Panc1 (cell line): ENCODE data around the gene PDE6B. TPM values are rescaled to one million over a fixed set of nuclear protein-coding genes. Genes with fewer than 3 reads are reported as not detected.

ENCODE experiments used
- ATAC-seq: fragments of 200-7000 bp; cut with Tn5 transposase; 2 replicates; pipeline ENCODE4 v1.9.1; 2020; ENCODE audit warnings: mild to moderate bottlenecking, moderate library complexity
- BruUV-seq: library from RNA; stranded (reverse); fragments of 400-500 nt; replicated peaks from 2 replicates; lab custom pipeline; 2021; lab: Mats Ljungman, UMichigan
- CTCF ChIA-PET: fragments of 300-600 bp; sonication (Branson Sonifier 250); formaldehyde crosslinking; loops from one replicate; lab custom pipeline; 2022; ENCODE audit warnings: antibody characterized with exemption; lab: Charles Lee
- POLR2A ChIA-PET: fragments of 300-600 bp; sonication (Branson Sonifier 250); formaldehyde crosslinking; loops from one replicate; lab custom pipeline; 2022; ENCODE audit warnings: antibody characterized with exemption; lab: Charles Lee
- DNase-seq: peaks from one replicate; pipeline ENCODE4 v3.0.0-alpha.2; 2010; ENCODE audit warnings: low read depth, low spot score
- H3K27ac ChIP-seq: 2 replicates; pipeline ENCODE4 v1.5.1; 2011; ENCODE audit warnings: mild to moderate bottlenecking, low read length, inconsistent platforms
- H3K27me3 ChIP-seq: fragments of 200-500 bp; sonication (Bioruptor generic); 2 replicates; pipeline ENCODE4 v1.6.0; 2014; ENCODE audit warnings: low read length, inconsistent platforms; ENCODE audit not compliant: control insufficient read depth, insufficient read depth
- H3K36me3 ChIP-seq: fragments of 200-500 bp; sonication (Bioruptor generic); 2 replicates; pipeline ENCODE4 v1.5.1; 2014; ENCODE audit warnings: inconsistent platforms, mild to moderate bottlenecking, low read length, moderate library complexity; ENCODE audit not compliant: control insufficient read depth, insufficient read depth
- H3K4me1 ChIP-seq: 2 replicates; pipeline ENCODE4 v1.5.1; 2011; ENCODE audit warnings: inconsistent platforms, mild to moderate bottlenecking, low read length, moderate library complexity; ENCODE audit not compliant: control insufficient read depth, insufficient read depth
- H3K4me3 ChIP-seq, 2 experiments: 2 replicates each; pipeline ENCODE4 v1.5.1; 2011 to 2012; ENCODE audit warnings: low read depth in 2 of 2, low read length in 2 of 2, mild to moderate bottlenecking in 2 of 2, inconsistent platforms in 1 of 2, moderate library complexity in 1 of 2
- H3K9me3 ChIP-seq: fragments of 200-500 bp; sonication (Bioruptor generic); 2 replicates; pipeline ENCODE4 v1.5.1; 2014; ENCODE audit warnings: low read depth, mild to moderate bottlenecking, inconsistent platforms, low read length, moderate library complexity; ENCODE audit not compliant: control insufficient read depth, insufficient read depth
- POLR2AphosphoS5 ChIP-seq: IDR thresholded peaks from 2 replicates; pipeline ENCODE4 v1.6.1; 2012; ENCODE audit warnings: mild to moderate bottlenecking, low read depth, low read length, moderate library complexity
- SIN3A ChIP-seq: IDR thresholded peaks from 2 replicates; pipeline ENCODE4 v1.6.1; 2012; ENCODE audit warnings: low read depth, mild to moderate bottlenecking, low read length, moderate library complexity, borderline replicate concordance; ENCODE audit not compliant: insufficient read depth
- TCF7L2 ChIP-seq: IDR thresholded peaks from 2 replicates; pipeline ENCODE4 v1.6.1; 2011; ENCODE audit warnings: mild to moderate bottlenecking, low read depth, low read length, inconsistent platforms
- in situ Hi-C: cut with HindIII; loops from 2 replicates; pipeline ENCODE4 v1.10.0; 2016; ENCODE audit warnings: low sequenced_read_pairs, low pct_unique_long_range_greater_than_20kb
- intact Hi-C: fragments of 100-400 bp; cut with micrococcal nuclease; formaldehyde crosslinking; loops from one replicate; pipeline ENCODE4 v1.10.0; 2022; ENCODE audit not compliant: unreplicated experiment
- total RNA-seq: library from RNA; stranded (reverse); gene quantifications from one replicate; pipeline ENCODE4 v1.2.1, GENCODE V29; 2021; ENCODE audit not compliant: unreplicated experiment
- TF ChIP-seq, protein P1 (sequence below): fragments of 450-650 bp; IDR thresholded peaks from 2 replicates; pipeline ENCODE4 v1.5.1; 2017; ENCODE audit warnings: mild to moderate bottlenecking
- TF ChIP-seq, protein P2 (sequence below), 2 experiments: IDR thresholded peaks; 2 replicates each; pipeline ENCODE4 v1.6.1; 2011 to 2012; ENCODE audit warnings: low read depth in 2 of 2, control low read depth in 1 of 2, low read length in 1 of 2, mild to moderate bottlenecking in 1 of 2, moderate library complexity in 1 of 2; ENCODE audit not compliant: insufficient read depth in 1 of 2

PDE6B gene
- total RNA-seq, 1 experiment from 2014 or later = 6.5 TPM

DNA sequence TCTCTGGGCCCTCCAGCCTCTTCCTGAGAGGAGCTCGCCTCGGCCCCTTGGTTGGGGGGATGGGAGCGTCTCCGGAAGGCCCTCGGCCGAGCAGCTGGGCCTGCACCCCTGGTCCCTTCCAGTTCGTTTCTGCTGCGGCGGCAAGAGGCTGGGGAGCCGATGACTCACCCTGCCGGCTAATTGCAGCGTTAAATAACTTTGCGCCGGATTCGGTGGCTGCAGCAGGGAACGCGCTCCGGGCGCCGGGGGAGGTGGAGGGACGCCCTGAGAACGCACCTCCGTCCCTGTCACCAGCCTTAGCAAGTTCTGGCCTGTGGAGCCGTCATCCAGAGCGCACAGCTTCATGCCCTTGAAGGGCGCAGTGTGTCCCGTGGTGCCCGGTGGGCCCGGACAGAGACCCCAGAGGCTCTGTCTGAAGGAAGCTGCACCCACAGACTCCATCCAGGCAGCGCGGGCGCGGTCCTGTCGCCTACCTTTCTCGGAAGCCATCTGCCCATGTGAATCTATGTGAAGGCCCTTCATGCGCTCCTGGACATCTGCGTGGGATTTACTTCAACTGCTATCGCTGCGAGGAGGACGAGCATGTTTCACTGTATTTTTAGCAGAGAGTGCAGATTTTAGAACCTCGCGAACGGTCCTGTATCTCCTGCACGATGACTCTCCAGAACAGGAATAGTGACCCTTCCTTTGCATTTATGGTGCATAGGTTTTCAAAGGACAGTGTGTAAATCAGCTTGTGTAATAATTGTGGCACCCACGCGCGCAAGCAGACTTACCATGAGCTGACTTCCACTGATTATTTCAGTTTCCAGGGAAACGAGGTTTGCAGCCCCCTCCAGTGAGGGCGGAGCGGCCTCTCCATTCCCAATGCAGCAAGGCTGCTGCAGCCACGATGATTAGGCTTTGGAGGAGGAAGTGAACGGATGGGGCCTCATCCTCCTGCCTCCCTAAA lies 47.6 kb upstream of the PDE6B start:
- no TSS peak for BruUV-seq
- in situ Hi-C loops (no loop called here), intact Hi-C loops (no loop called here)
- peaks cover 4% of the 10 kb centered on the region; the same call in 1 of the 2 replicates for H3K4me1 ChIP-seq
- no peaks in the 10 kb centered on the region for H3K27me3 ChIP-seq
- H3K36me3 ChIP-seq = no peaks in the 10 kb centered on the region
- H3K27ac ChIP-seq = no peak overlapping the region
- ATAC-seq = peak; percentile 68
- H3K4me3 ChIP-seq = peak overlapping the region; percentile 28 to 46
- TF ChIP-seq TCF7L2 (no peak), POLR2AphosphoS5 (no peak), SIN3A (no peak)
- TF ChIP-seq, protein P1, sequence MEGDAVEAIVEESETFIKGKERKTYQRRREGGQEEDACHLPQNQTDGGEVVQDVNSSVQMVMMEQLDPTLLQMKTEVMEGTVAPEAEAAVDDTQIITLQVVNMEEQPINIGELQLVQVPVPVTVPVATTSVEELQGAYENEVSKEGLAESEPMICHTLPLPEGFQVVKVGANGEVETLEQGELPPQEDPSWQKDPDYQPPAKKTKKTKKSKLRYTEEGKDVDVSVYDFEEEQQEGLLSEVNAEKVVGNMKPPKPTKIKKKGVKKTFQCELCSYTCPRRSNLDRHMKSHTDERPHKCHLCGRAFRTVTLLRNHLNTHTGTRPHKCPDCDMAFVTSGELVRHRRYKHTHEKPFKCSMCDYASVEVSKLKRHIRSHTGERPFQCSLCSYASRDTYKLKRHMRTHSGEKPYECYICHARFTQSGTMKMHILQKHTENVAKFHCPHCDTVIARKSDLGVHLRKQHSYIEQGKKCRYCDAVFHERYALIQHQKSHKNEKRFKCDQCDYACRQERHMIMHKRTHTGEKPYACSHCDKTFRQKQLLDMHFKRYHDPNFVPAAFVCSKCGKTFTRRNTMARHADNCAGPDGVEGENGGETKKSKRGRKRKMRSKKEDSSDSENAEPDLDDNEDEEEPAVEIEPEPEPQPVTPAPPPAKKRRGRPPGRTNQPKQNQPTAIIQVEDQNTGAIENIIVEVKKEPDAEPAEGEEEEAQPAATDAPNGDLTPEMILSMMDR = no peak
- TF ChIP-seq, protein P2, sequence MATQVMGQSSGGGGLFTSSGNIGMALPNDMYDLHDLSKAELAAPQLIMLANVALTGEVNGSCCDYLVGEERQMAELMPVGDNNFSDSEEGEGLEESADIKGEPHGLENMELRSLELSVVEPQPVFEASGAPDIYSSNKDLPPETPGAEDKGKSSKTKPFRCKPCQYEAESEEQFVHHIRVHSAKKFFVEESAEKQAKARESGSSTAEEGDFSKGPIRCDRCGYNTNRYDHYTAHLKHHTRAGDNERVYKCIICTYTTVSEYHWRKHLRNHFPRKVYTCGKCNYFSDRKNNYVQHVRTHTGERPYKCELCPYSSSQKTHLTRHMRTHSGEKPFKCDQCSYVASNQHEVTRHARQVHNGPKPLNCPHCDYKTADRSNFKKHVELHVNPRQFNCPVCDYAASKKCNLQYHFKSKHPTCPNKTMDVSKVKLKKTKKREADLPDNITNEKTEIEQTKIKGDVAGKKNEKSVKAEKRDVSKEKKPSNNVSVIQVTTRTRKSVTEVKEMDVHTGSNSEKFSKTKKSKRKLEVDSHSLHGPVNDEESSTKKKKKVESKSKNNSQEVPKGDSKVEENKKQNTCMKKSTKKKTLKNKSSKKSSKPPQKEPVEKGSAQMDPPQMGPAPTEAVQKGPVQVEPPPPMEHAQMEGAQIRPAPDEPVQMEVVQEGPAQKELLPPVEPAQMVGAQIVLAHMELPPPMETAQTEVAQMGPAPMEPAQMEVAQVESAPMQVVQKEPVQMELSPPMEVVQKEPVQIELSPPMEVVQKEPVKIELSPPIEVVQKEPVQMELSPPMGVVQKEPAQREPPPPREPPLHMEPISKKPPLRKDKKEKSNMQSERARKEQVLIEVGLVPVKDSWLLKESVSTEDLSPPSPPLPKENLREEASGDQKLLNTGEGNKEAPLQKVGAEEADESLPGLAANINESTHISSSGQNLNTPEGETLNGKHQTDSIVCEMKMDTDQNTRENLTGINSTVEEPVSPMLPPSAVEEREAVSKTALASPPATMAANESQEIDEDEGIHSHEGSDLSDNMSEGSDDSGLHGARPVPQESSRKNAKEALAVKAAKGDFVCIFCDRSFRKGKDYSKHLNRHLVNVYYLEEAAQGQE (IDR thresholded peaks at IDR 0.05; ENCODE audit: insufficient read depth in 1 of 2, low read depth in 2 of 2, low read length in 1 of 2) = no peak
- DNase-seq = no peak
- H3K9me3 ChIP-seq = no peaks in the 10 kb centered on the region
- ChIA-PET CTCF (no interaction called here), POLR2A (interaction anchor here (0.6 kb wide), 1 partner anchor 46 kb away, joined by 3 read pairs; no protein-coding TSS in a partner anchor)

DNA sequence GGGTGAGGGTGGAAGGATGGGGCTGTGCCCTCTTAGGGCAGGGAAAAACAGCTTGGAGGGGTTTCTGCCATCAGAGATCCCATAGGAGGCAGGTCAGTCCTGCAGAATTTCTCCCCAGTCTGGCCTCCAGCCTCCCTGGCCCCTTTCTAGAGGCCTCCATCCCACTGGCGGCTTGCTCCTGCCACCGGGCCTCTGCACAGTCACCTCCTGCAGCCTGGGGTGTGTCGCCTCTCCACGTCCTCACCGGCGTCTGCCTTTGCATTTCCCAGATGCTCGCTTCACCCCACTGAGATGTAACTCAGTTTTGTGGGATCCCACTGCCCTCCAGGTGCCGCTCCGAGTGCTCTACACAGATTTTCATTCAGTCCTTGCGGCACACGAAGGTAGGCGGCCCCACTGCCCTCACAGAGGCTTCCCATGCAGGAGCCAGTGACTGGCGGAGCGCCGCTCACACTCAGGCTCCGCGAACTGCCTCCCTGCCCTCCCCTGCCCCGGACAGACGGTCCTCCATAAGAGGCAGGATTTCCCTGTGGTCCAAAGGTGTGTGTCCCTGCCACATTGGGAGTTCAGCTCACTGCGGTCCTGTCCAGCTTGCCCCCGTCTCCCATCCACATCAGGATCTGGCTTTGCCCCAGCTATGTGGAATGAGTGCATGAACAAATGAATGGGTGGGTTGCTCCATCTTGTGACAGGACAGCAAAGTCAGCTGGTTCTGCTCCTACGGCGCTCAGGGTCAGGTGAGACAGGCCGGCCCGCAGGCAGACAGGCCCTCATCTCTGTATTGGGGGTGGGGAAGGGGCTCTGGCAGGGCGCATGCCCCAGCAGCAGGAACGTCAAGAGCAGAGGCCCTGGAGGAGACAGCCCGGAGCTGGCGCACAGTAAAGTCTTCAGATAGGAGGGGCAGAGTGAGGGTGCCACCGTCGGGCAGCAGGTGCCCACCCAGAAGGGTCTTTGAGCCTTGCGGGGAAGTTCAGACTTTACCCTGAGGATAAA lies 46.6 kb upstream of the PDE6B start:
- Histone ChIP-seq H3K9me3 (no peaks in the 10 kb centered on the region), H3K27me3 (no peaks in the 10 kb centered on the region), H3K27ac (no peak overlapping the region), H3K36me3 (no peaks in the 10 kb centered on the region), H3K4me1 (peaks cover 4% of the 10 kb centered on the region; the same call in 1 of the 2 replicates), H3K4me3 (no peak overlapping the region)
- CTCF ChIA-PET = no interaction called here
- intact Hi-C loops (no loop called here), in situ Hi-C loops (no loop called here)
- no peak for DNase-seq
- POLR2A ChIA-PET = no interaction called here
- peak; percentile 36 for ATAC-seq
- TF ChIP-seq, protein P2 (IDR thresholded peaks at IDR 0.05; ENCODE audit: insufficient read depth in 1 of 2, low read depth in 2 of 2, low read length in 1 of 2) = no peak
- no peak for TF ChIP-seq SIN3A
- no peak for TF ChIP-seq POLR2AphosphoS5
- TF ChIP-seq, protein P1 = no peak
- TF ChIP-seq TCF7L2 = no peak
- BruUV-seq = no TSS peak
